H1 (cell line): ENCODE measurements around the gene MYO1D. TPM values are rescaled to one million over a fixed set of nuclear protein-coding genes. Genes with fewer than 3 reads are reported as not detected.

Experiments
- BCL11A ChIP-seq, 2 experiments: IDR thresholded peaks; one replicate each; pipeline ENCODE4 v1.6.1; 2011; ENCODE audit warnings: low read depth in 2 of 2, low read length in 2 of 2, mild to moderate bottlenecking in 2 of 2
- CTCF ChIP-seq, 3 experiments: IDR thresholded peaks; 1 replicate in 2 of 3; 2 replicates in 1 of 3; pipeline versions ENCODE4 v1.5.1 to v1.6.1; 2011; ENCODE audit warnings: low read length in 3 of 3, mild to moderate bottlenecking in 3 of 3, inconsistent platforms in 2 of 3, low read depth in 1 of 3, moderate library complexity in 1 of 3; ENCODE audit not compliant: insufficient read depth in 1 of 3; ENCODE audit errors: control extremely low read depth in 1 of 3
- NRF1 ChIP-seq: IDR thresholded peaks from 2 replicates; pipeline ENCODE4 v1.6.1; 2011; ENCODE audit warnings: mild to moderate bottlenecking, low read depth, low read length, improper control_type of control experiment
- polyA plus RNA-seq, 7 experiments: library from polyadenylated mRNA; depleted of rRNA in 3 of 7; stranded (reverse) in 5 of 7; unstranded in 2 of 7; fragments of >200 nt in 5 of 7; fragments of 200-250 nt in 2 of 7; gene quantifications; 1 replicate in 5 of 7; 2 replicates in 1 of 7; 4 replicates in 1 of 7; pipeline versions ENCODE4 v1.2.1 to v1.2.3, GENCODE V29; 2011 to 2013; ENCODE audit warnings: missing spikeins in 2 of 7, mixed read lengths in 2 of 7
- total RNA-seq: library from RNA; stranded (reverse); fragmentation: NEBNext Ultra II Directional; extraction: Animal tissue kit (Norgen Biotek cat#: 25700); gene quantifications from 2 replicates; pipeline ENCODE4 v1.2.1, GENCODE V29; 2021
- TF ChIP-seq, protein P1 (sequence below): fragments of 300-600 bp; sonication (generic); IDR thresholded peaks from 2 replicates; pipeline ENCODE4 v1.7.1; 2012; ENCODE audit warnings: low read length, moderate library complexity, mild to moderate bottlenecking, inconsistent platforms; ENCODE audit not compliant: insufficient replicate concordance

MYO1D gene
- total and polyA plus RNA-seq, 2 of the 8 experiments (the other 6 are each of a cell fraction or from before 2014, with no cell fraction given): 6.5 to 25.4 TPM

DNA sequence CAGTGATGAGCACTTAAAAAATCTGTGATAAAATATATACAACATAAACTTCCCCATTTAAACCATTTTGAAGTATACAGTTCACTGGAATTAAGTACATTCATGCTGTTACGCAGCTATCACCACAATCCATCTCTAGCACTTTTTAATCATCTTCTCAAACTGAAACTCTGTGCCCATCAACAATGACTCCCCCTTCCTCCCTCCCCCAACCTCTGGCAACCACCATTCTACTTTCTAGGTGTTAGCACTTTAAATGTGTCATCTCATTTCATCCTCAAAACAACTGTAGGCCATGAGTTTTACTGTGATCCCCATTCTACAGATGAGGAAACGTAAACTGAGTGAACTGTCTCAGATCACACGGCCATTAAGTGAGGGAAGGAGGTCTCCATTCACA is 37.3 kb upstream of the MYO1D start (continued):
- TF ChIP-seq, protein P1, sequence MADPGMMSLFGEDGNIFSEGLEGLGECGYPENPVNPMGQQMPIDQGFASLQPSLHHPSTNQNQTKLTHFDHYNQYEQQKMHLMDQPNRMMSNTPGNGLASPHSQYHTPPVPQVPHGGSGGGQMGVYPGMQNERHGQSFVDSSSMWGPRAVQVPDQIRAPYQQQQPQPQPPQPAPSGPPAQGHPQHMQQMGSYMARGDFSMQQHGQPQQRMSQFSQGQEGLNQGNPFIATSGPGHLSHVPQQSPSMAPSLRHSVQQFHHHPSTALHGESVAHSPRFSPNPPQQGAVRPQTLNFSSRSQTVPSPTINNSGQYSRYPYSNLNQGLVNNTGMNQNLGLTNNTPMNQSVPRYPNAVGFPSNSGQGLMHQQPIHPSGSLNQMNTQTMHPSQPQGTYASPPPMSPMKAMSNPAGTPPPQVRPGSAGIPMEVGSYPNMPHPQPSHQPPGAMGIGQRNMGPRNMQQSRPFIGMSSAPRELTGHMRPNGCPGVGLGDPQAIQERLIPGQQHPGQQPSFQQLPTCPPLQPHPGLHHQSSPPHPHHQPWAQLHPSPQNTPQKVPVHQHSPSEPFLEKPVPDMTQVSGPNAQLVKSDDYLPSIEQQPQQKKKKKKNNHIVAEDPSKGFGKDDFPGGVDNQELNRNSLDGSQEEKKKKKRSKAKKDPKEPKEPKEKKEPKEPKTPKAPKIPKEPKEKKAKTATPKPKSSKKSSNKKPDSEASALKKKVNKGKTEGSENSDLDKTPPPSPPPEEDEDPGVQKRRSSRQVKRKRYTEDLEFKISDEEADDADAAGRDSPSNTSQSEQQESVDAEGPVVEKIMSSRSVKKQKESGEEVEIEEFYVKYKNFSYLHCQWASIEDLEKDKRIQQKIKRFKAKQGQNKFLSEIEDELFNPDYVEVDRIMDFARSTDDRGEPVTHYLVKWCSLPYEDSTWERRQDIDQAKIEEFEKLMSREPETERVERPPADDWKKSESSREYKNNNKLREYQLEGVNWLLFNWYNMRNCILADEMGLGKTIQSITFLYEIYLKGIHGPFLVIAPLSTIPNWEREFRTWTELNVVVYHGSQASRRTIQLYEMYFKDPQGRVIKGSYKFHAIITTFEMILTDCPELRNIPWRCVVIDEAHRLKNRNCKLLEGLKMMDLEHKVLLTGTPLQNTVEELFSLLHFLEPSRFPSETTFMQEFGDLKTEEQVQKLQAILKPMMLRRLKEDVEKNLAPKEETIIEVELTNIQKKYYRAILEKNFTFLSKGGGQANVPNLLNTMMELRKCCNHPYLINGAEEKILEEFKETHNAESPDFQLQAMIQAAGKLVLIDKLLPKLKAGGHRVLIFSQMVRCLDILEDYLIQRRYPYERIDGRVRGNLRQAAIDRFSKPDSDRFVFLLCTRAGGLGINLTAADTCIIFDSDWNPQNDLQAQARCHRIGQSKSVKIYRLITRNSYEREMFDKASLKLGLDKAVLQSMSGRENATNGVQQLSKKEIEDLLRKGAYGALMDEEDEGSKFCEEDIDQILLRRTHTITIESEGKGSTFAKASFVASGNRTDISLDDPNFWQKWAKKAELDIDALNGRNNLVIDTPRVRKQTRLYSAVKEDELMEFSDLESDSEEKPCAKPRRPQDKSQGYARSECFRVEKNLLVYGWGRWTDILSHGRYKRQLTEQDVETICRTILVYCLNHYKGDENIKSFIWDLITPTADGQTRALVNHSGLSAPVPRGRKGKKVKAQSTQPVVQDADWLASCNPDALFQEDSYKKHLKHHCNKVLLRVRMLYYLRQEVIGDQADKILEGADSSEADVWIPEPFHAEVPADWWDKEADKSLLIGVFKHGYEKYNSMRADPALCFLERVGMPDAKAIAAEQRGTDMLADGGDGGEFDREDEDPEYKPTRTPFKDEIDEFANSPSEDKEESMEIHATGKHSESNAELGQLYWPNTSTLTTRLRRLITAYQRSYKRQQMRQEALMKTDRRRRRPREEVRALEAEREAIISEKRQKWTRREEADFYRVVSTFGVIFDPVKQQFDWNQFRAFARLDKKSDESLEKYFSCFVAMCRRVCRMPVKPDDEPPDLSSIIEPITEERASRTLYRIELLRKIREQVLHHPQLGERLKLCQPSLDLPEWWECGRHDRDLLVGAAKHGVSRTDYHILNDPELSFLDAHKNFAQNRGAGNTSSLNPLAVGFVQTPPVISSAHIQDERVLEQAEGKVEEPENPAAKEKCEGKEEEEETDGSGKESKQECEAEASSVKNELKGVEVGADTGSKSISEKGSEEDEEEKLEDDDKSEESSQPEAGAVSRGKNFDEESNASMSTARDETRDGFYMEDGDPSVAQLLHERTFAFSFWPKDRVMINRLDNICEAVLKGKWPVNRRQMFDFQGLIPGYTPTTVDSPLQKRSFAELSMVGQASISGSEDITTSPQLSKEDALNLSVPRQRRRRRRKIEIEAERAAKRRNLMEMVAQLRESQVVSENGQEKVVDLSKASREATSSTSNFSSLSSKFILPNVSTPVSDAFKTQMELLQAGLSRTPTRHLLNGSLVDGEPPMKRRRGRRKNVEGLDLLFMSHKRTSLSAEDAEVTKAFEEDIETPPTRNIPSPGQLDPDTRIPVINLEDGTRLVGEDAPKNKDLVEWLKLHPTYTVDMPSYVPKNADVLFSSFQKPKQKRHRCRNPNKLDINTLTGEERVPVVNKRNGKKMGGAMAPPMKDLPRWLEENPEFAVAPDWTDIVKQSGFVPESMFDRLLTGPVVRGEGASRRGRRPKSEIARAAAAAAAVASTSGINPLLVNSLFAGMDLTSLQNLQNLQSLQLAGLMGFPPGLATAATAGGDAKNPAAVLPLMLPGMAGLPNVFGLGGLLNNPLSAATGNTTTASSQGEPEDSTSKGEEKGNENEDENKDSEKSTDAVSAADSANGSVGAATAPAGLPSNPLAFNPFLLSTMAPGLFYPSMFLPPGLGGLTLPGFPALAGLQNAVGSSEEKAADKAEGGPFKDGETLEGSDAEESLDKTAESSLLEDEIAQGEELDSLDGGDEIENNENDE: no peak
- no peak for TF ChIP-seq NRF1
- no peak for TF ChIP-seq CTCF (IDR thresholded peaks at IDR 0.05; ENCODE audit: control extremely low read depth in 1 of 3, insufficient read depth in 1 of 3, low read depth in 1 of 3, low read length in 3 of 3)
- TF ChIP-seq BCL11A (IDR thresholded peaks at IDR 0.05; ENCODE audit: low read depth in 2 of 2, low read length in 2 of 2): no peak
